A673 (cell line): ENCODE data around the gene PGAP6. TPM values are rescaled to one million over a fixed set of nuclear protein-coding genes. Genes with fewer than 3 reads are reported as not detected.

Experiments
- BruUV-seq: library from RNA; stranded (reverse); fragments of 400-500 nt; replicated peaks from 2 replicates; lab custom pipeline; 2021; lab: Mats Ljungman, UMichigan
- CTCF ChIA-PET: fragments of 300-600 bp; sonication (Branson Sonifier 250); formaldehyde crosslinking; loops from one replicate; lab custom pipeline; 2022; ENCODE audit warnings: antibody characterized with exemption; lab: Charles Lee
- POLR2A ChIA-PET: fragments of 300-600 bp; sonication (Branson Sonifier 250); formaldehyde crosslinking; loops from one replicate; lab custom pipeline; 2022; ENCODE audit warnings: antibody characterized with exemption; ENCODE audit not compliant: low non-redundant PET; lab: Charles Lee
- DNase-seq: peaks from one replicate; pipeline ENCODE4 v3.0.0-alpha.2; 2015; ENCODE audit warnings: low spot score
- H3K27ac ChIP-seq: fragments of 200-600 bp; sonication (generic); 2 replicates; pipeline ENCODE4 v1.5.1; 2016; ENCODE audit warnings: mixed run types, low read depth, mild to moderate bottlenecking, mixed read lengths, antibody characterized with exemption, low read length; ENCODE audit not compliant: poor library complexity, severe bottlenecking
- H3K27me3 ChIP-seq: fragments of 200-600 bp; sonication (generic); replicated peaks from 2 replicates; pipeline ENCODE4 v1.6.1; 2017; ENCODE audit warnings: mixed run types, low read depth, mild to moderate bottlenecking, mixed read lengths, antibody characterized with exemption, low read length; ENCODE audit not compliant: insufficient read depth, poor library complexity
- H3K36me3 ChIP-seq: fragments of 200-600 bp; sonication (generic); 2 replicates; pipeline ENCODE4 v1.6.1; 2016; ENCODE audit warnings: mixed run types, mild to moderate bottlenecking, mixed read lengths, antibody characterized with exemption, low read length; ENCODE audit not compliant: insufficient read depth, poor library complexity, severe bottlenecking
- H3K4me1 ChIP-seq: fragments of 200-600 bp; sonication (generic); 2 replicates; pipeline ENCODE4 v1.6.1; 2017; ENCODE audit warnings: mixed run types, mild to moderate bottlenecking, mixed read lengths, antibody characterized with exemption, low read length; ENCODE audit not compliant: insufficient read depth, poor library complexity, severe bottlenecking
- H3K4me3 ChIP-seq: fragments of 200-600 bp; sonication (generic); 2 replicates; pipeline ENCODE4 v1.5.1; 2016; ENCODE audit warnings: low read depth, mixed run types, mild to moderate bottlenecking, mixed read lengths, low read length; ENCODE audit not compliant: poor library complexity, severe bottlenecking
- H3K9me3 ChIP-seq: fragments of 200-600 bp; sonication (generic); 2 replicates; pipeline ENCODE4 v1.6.1; 2016; ENCODE audit warnings: mixed run types, low read depth, mild to moderate bottlenecking, mixed read lengths, antibody characterized with exemption, low read length; ENCODE audit not compliant: poor library complexity, severe bottlenecking
- CTCF ChIP-seq: fragments of 300-800, 200-600 bp; sonication (generic); conservative IDR thresholded peaks from 2 replicates; pipeline ENCODE4 v1.5.1; 2017; ENCODE audit warnings: low read depth, mild to moderate bottlenecking, antibody characterized with exemption, low read length, moderate library complexity, mixed read lengths
- EZH2 ChIP-seq: fragments of 200-600 bp; sonication (generic); IDR thresholded peaks from 2 replicates; pipeline ENCODE4 v1.6.1; 2017; ENCODE audit warnings: borderline replicate concordance, low read depth, mild to moderate bottlenecking, mixed read lengths, antibody characterized with exemption, low read length; ENCODE audit not compliant: poor library complexity, severe bottlenecking
- intact Hi-C: fragments of 100-400 bp; cut with micrococcal nuclease; formaldehyde crosslinking; loops from one replicate; pipeline ENCODE4 v1.10.0; 2022; ENCODE audit not compliant: unreplicated experiment
- total RNA-seq: library from RNA; stranded (reverse); gene quantifications from 2 replicates; pipeline ENCODE4 v1.2.3, GENCODE V29; 2021

PGAP6 gene
- total RNA-seq, 1 experiment from 2014 or later, result 38.7 TPM

- Histone ChIP-seq H3K4me1 (no peaks in the 10 kb centered on the region), H3K27ac (peak within 1 kb of the TSS; percentile 83), H3K36me3 (peaks cover 6% of the 10 kb centered on the region), H3K4me3 (peak within 1 kb of the TSS; percentile 79), H3K27me3 (no peaks in the 10 kb centered on the region), H3K9me3 (no peaks in the 10 kb centered on the region)
- intact Hi-C loops, result loop anchor here (2.0 kb wide), 2 partner anchors 72 to 118 kb away; partner anchors contain the start of genes ARHGDIG and FAM234A
- TF ChIP-seq EZH2 (no peak), CTCF (peak; percentile 25; the same call in 1 of the 2 replicates)
- peak; percentile 98 for DNase-seq
- ChIA-PET CTCF (interaction anchor here (0.6 to 1.2 kb wide), 11 partner anchors 9 to 618 kb away, joined by 3 to 11 read pairs (median 4); partner anchors contain the start of gene MRPL28), POLR2A (interaction anchor here (0.5 to 0.7 kb wide), 2 partner anchors 304 to 307 kb away, joined by 4 to 7 read pairs; no protein-coding TSS in a partner anchor)
- no TSS peak for BruUV-seq
Measured at GRCh38 chr16:352547-353403, 29.0 kb downstream of the PGAP6 start, which contains the start of gene AXIN1. Gene AXIN1 (minus strand): TSS chr16:352723. CDS start chr16:347025, 5,698 bp downstream.

- ChIA-PET POLR2A (interaction anchor here (0.5 kb wide), 1 partner anchor 306 kb away, joined by 4 read pairs; no protein-coding TSS in a partner anchor), CTCF (interaction anchor here (0.6 to 1.0 kb wide), 3 partner anchors 117 to 286 kb away, joined by 3 to 7 read pairs (median 4); no protein-coding TSS in a partner anchor)
- BruUV-seq, result no TSS peak
- no peaks in the 10 kb centered on the region for H3K9me3 ChIP-seq
- H3K4me1 ChIP-seq, result no peaks in the 10 kb centered on the region
- peak overlapping the region; percentile 83 for H3K27ac ChIP-seq
- peak overlapping the region; percentile 79 for H3K4me3 ChIP-seq
- no peak for TF ChIP-seq EZH2
- TF ChIP-seq CTCF, result no peak
- H3K27me3 ChIP-seq, result no peaks in the 10 kb centered on the region
- no peak for DNase-seq
- intact Hi-C loops, result loop anchor here (2.0 kb wide), 2 partner anchors 71 to 117 kb away; partner anchors contain the start of genes ARHGDIG and FAM234A
- peaks cover 6% of the 10 kb centered on the region for H3K36me3 ChIP-seq
Measured at GRCh38 chr16:351804-352520, 29.8 kb downstream of the PGAP6 start.

DNA sequence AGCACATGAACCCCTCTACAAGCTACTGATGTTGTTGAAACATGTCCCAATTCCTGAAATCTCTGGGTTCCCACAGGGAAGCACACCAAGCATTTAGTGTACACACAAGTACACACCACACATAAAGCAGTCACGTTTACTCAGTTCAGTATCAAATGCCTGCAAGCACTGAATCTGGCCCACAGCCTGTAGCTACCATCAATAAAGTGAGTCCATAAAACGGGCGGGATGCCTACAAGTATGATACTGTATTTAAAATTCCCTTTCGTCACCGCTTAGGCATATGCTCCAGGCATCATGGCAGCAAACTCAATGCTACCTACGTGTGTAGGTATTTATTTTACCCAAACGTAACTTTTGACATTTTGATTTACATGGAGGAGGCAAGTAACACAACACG lies 31.6 kb downstream of the PGAP6 start:
- Histone ChIP-seq H3K27ac (no peak overlapping the region), H3K4me3 (no peak overlapping the region), H3K27me3 (no peaks in the 10 kb centered on the region), H3K9me3 (no peaks in the 10 kb centered on the region), H3K4me1 (no peaks in the 10 kb centered on the region), H3K36me3 (peaks cover 17% of the 10 kb centered on the region)
- DNase-seq, result no peak
- CTCF ChIA-PET, result no interaction called here
- TF ChIP-seq EZH2, result no peak
- TSS peak; percentile 49 for BruUV-seq
- POLR2A ChIA-PET, result no interaction called here
- intact Hi-C loops, result no loop called here
